PC-9 (cell line): Measurements from ENCODE around the gene C5orf52. TPM values are rescaled to one million over a fixed set of nuclear protein-coding genes. Genes with fewer than 3 reads are reported as not detected.

Source experiments
- BruUV-seq: library from RNA; stranded (reverse); fragments of 400-500 nt; replicated peaks from 2 replicates; lab custom pipeline; 2021; lab: Mats Ljungman, UMichigan
- CTCF ChIA-PET: fragments of 300-600 bp; sonication (Branson Sonifier 250); formaldehyde crosslinking; loops from one replicate; lab custom pipeline; 2022; ENCODE audit warnings: antibody characterized with exemption; lab: Charles Lee
- POLR2A ChIA-PET: fragments of 300-600 bp; sonication (Branson Sonifier 250); formaldehyde crosslinking; loops from one replicate; lab custom pipeline; 2022; ENCODE audit warnings: antibody characterized with exemption; ENCODE audit not compliant: unreplicated experiment; lab: Charles Lee
- DNase-seq, 2 experiments: peaks; one replicate each; pipeline versions ENCODE4 v3.0.0 to v3.0.0-alpha.2; 2015 to 2022; ENCODE audit warnings: mixed read lengths in 1 of 2
- H2AFZ ChIP-seq: fragments of 200-600 bp; sonication (generic); 2 replicates; pipeline ENCODE4 v1.8.1; 2017; ENCODE audit warnings: antibody characterized with exemption
- H3F3A ChIP-seq: fragments of 200-600 bp; sonication (generic); 2 replicates; pipeline ENCODE4 v1.8.1; 2017; ENCODE audit warnings: antibody characterized with exemption, mild to moderate bottlenecking, low read depth; ENCODE audit not compliant: insufficient read depth
- H3K27ac ChIP-seq: fragments of 200-600 bp; sonication (generic); 2 replicates; pipeline ENCODE4 v1.6.1; 2016; ENCODE audit warnings: mixed run types
- H3K27me3 ChIP-seq: fragments of 200-600 bp; sonication (generic); 2 replicates; pipeline ENCODE4 v1.6.1; 2016; ENCODE audit warnings: low read depth, mixed run types; ENCODE audit not compliant: insufficient read depth
- H3K36me3 ChIP-seq: fragments of 200-600 bp; sonication (generic); 2 replicates; pipeline ENCODE4 v1.6.1; 2016; ENCODE audit warnings: low read depth, mixed run types
- H3K4me1 ChIP-seq: fragments of 200-600 bp; sonication (generic); replicated peaks from 2 replicates; pipeline ENCODE4 v1.6.1; 2016; ENCODE audit warnings: mixed run types; ENCODE audit not compliant: insufficient read depth
- H3K4me2 ChIP-seq: fragments of 200-600 bp; sonication (generic); 2 replicates; pipeline ENCODE4 v1.6.1; 2017; ENCODE audit warnings: mixed run types
- H3K4me3 ChIP-seq: fragments of 200-600 bp; sonication (generic); 2 replicates; pipeline ENCODE4 v1.6.1; 2016; ENCODE audit warnings: mixed run types
- H3K79me2 ChIP-seq: fragments of 200-600 bp; sonication (generic); 2 replicates; pipeline ENCODE4 v1.6.1; 2017; ENCODE audit warnings: low read depth, mixed run types
- H3K9me2 ChIP-seq: fragments of 200-600 bp; sonication (generic); 2 replicates; pipeline ENCODE4 v1.8.1; 2017; ENCODE audit warnings: mild to moderate bottlenecking; ENCODE audit not compliant: insufficient read depth
- H3K9me3 ChIP-seq: fragments of 200-600 bp; sonication (generic); 2 replicates; pipeline ENCODE4 v1.8.1; 2016; ENCODE audit warnings: low read depth; ENCODE audit not compliant: insufficient read depth
- H4K20me1 ChIP-seq: fragments of 200-600 bp; sonication (generic); 2 replicates; pipeline ENCODE4 v1.8.1; 2017; ENCODE audit not compliant: insufficient read depth
- CTCF ChIP-seq: fragments of 200-600 bp; sonication (generic); conservative IDR thresholded peaks from 2 replicates; pipeline ENCODE4 v1.6.1; 2017; ENCODE audit warnings: mixed run types, antibody characterized with exemption, mild to moderate bottlenecking, moderate library complexity
- EZH2 ChIP-seq: fragments of 200-600 bp; sonication (generic); IDR thresholded peaks from 2 replicates; pipeline ENCODE4 v1.8.0; 2017; ENCODE audit warnings: antibody characterized with exemption, low read depth
- intact Hi-C: fragments of 100-400 bp; cut with micrococcal nuclease; formaldehyde crosslinking; loops from one replicate; pipeline ENCODE4 v1.10.0; 2022; ENCODE audit not compliant: unreplicated experiment
- total RNA-seq: library from RNA; stranded (reverse); gene quantifications from 2 replicates; pipeline ENCODE4 v1.2.3, GENCODE V29; 2021

Gene C5orf52
- total RNA-seq, 1 experiment from 2014 or later = not detected

GRCh38 chr5:157677931-157678330, 6.6 kb downstream of the C5orf52 start:
- Histone ChIP-seq H3K4me1 (no peaks in the 10 kb centered on the region), H3K27me3 (no peaks in the 10 kb centered on the region), H3K4me2 (no peak overlapping the region), H3K36me3 (no peaks in the 10 kb centered on the region), H3K79me2 (no peaks in the 10 kb centered on the region), H2AFZ (no peak overlapping the region), H3K4me3 (no peak overlapping the region), H3K9me2 (no peaks in the 10 kb centered on the region), H3K27ac (no peak overlapping the region), H4K20me1 (no peaks in the 10 kb centered on the region), H3F3A (no peaks in the 10 kb centered on the region), H3K9me3 (no peaks in the 10 kb centered on the region)
- ChIA-PET CTCF (no interaction called here), POLR2A (no interaction called here)
- intact Hi-C loops = no loop called here
- TF ChIP-seq EZH2 (no peak), CTCF (no peak)
- DNase-seq = no peak
- no TSS peak for BruUV-seq

- Histone ChIP-seq H3K27me3 (no peaks in the 10 kb centered on the region), H3K9me2 (no peaks in the 10 kb centered on the region), H3F3A (no peaks in the 10 kb centered on the region), H3K4me1 (no peaks in the 10 kb centered on the region), H3K4me2 (no peak overlapping the region), H3K27ac (no peak overlapping the region), H3K4me3 (no peak overlapping the region), H4K20me1 (no peaks in the 10 kb centered on the region), H3K36me3 (no peaks in the 10 kb centered on the region), H2AFZ (no peak overlapping the region), H3K79me2 (no peaks in the 10 kb centered on the region), H3K9me3 (no peaks in the 10 kb centered on the region)
- no TSS peak for BruUV-seq
- TF ChIP-seq CTCF (no peak), EZH2 (no peak)
- DNase-seq = no peak
- ChIA-PET POLR2A (no interaction called here), CTCF (no interaction called here)
- intact Hi-C loops = no loop called here
Observed at GRCh38 chr5:157679801-157680200, 8.5 kb downstream of the C5orf52 start.

DNA sequence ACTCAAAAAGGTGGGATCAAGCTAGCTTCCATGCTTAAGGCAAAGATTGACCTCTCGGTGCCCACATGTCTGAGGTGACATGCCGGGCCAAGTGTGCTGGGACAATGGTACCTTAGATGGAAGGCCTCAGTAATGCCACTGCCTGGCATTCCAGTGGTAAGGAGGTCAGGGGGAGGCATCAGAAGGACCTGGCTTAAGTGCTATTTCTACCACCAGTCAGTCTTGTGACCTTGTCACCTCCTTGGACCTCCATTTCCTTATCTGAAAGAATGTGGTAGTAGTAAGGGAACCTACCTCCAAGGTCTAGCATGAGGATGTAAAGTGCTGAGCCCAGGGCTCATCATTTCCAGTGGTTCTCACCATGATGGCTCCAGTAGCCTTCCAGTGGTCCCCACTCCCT, 8.9 kb downstream of the C5orf52 start:
- Histone ChIP-seq H3F3A (no peaks in the 10 kb centered on the region), H3K9me2 (no peaks in the 10 kb centered on the region), H3K36me3 (no peaks in the 10 kb centered on the region), H3K27ac (no peak overlapping the region), H3K4me3 (no peak overlapping the region), H3K79me2 (no peaks in the 10 kb centered on the region), H4K20me1 (no peaks in the 10 kb centered on the region), H3K27me3 (no peaks in the 10 kb centered on the region), H3K4me1 (no peaks in the 10 kb centered on the region), H3K4me2 (no peak overlapping the region), H2AFZ (no peak overlapping the region), H3K9me3 (no peaks in the 10 kb centered on the region)
- no TSS peak for BruUV-seq
- ChIA-PET CTCF (interaction anchor here (0.6 kb wide), 1 partner anchor 208 kb away, joined by 4 read pairs; no protein-coding TSS in a partner anchor), POLR2A (no interaction called here)
- TF ChIP-seq CTCF = no peak
- no peak for TF ChIP-seq EZH2
- intact Hi-C loops = no loop called here
- no peak for DNase-seq
